ENCODE results near the gene ADD1.

Gene ADD1

DNA sequence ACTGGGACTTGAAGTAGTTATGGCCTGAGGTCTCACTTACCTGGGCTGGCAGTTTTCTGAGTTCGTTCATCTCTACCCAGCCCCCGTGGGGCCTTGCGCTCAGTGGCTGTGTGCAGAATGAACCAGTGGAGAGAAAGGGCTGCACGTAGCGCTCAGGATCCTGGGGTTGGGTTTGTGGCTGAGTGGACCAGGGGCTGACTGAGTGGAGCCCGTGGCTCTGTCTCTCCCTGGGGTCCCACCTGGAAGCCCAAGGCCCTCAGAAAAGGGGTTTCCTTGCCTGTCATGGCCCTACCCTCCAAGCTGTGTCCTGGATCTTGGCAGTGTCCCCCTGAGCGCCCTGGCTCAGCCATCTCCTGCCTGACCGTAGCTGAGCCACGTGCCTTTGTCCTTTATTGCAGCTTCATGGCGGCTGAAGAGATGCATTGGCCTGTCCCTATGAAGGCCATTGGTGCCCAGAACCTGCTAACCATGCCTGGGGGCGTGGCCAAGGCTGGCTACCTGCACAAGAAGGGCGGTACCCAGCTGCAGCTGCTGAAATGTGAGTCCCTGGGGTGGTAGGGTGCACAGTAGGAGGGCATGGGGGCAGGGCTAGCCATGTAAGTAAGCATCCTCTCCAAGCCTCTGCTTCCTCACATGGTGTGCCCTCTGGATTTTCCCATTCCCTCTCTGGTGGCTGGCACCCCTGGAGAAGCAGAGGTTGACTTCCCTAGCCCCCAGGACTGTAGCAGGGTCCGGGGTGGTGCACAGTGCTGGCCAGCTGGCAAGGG is 23.2 kb upstream of the ADD1 start:
- DNase-seq (ENCODE audit: low spot score): no peak

DNA sequence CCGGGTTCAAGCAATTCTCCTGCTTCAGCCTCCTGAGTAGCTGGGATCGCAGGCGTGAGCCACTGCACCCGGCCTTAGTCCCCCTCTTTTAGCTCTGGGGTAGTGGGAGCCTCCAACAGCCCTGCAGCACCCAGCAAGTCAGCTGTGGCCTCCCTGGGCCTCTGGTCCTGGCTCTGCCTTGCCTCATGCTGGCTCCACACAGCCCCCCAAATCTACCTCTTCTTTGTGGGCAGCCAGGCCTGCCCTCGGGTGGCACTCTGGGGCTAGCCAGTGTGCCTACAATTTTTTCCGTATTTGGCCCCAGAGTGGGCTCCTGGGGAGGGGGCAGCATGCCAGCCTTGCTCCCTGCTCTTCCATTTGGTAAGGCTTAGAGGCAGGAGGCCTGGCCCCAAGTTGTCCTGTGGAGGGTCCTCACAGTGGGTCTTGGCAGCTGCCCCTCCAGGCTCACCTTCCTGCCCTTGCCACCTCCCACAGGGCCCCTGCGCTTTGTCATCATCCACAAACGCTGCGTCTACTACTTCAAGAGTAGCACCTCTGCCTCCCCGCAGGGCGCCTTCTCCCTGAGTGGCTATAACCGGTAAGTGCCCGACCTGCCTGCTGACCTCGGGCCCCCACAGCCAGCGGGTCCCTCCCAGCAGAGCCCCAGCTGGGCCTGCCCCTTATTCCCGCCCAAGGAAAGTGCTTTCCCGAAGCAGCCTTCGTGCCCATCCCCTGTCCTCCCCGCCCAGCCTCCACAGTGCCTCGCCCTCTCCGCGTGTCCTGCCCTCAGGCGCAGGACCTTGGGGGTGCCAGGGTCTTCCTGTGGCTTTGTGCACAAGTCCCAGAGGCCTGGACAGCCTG is 21.0 kb upstream of the ADD1 start:
- no peak for DNase-seq (ENCODE audit: low spot score)

DNA sequence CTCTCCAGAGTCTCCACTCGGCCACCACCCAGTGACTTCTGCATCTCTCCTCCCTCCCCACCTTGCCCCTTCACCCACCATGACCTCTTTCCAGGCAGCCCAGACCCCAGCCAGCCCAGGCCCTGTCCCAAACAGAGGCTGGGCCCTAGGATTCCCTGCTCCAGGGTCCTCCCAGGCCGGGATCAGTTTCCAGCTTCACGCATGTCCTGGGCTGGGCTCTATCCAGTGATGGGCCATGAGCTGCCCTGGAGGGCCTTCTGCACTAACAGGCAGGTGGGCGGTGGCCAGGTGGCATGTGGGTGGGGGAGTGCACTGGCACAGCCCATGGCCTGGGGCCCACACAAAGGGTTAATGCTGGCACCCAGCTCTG is 20.4 kb upstream of the ADD1 start:
- DNase-seq (ENCODE audit: low spot score): no peak

DNA sequence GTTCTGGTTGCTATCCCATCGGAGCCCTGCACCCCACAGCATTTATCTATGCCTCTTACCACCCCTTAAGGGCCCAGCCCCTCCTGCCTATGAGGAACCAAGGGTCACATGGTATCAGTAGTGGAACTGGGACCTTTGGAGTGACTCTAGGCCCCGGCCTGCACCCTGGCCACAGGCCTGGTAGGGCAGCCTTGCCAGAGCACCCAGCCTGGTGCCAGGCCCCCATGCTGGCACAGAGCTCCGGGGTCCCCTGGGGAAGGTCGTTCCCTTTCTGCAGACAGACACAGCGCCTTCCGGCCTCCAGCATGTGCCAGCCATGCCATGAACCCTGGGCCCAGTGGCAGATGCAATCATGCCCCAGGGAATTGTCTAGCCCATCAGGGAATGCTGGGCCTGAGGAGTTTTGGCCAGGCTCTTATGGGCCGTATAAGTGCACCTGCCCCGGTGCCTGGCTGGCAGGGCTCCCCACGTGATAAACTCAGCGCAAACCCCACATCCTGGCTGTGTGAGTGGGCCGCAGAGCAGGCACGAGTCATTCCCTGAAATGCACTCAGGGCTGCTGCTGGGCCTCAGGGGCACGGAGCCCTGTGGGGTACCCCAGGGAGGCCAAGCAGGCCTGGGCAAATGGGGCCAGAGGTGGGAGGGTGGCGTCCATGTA is 19.8 kb upstream of the ADD1 start:
- DNase-seq (ENCODE audit: low spot score): no peak

DNA sequence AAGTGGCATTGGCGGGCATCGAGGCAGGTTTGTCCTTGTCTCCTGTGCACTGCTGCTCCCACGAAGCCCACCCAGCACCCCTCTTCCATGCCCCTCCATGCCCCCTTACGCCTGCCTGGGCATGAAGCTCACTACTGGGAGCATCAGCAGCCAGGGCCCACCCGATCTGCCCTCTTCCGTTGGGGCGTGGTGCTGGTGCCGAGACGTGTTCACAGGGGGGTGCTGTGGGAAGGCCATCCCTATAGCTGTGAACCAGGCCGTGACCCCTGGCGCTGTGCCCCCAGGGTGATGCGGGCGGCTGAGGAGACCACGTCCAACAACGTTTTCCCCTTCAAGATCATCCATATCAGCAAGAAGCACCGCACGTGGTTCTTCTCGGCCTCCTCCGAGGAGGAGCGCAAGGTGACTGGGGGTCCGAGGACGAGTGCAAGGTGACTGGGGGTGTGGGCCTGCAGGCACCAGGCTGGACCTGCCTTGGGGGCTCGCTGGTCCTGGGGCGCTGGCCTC is 19.3 kb upstream of the ADD1 start:
- no peak for DNase-seq (ENCODE audit: low spot score)

DNA sequence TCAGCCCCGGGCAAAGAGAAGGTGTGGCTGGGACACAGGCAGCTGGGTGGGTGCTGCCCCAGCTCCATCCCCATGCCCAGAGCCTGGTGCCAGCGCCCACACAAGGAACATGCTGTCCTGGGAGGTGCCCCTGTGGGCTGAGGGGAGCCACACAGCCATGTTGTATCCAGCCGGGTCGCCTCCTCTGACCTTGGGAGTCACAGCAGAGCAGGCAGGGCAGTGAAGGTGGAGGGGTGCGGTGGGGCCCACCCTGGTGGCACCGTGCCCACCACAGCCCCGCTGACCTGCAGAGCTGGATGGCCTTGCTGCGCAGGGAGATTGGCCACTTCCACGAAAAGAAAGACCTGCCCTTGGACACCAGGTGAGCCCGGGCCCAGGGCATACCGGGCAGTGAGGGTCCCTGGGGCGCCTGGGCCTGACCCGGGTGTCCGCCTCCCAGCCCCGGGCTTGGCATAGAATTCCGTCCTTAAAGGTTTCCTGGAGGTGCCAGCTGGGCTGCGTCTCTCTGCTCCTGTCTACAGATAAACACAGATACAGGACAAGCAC is 18.7 kb upstream of the ADD1 start:
- DNase-seq (ENCODE audit: low spot score): no peak

DNA sequence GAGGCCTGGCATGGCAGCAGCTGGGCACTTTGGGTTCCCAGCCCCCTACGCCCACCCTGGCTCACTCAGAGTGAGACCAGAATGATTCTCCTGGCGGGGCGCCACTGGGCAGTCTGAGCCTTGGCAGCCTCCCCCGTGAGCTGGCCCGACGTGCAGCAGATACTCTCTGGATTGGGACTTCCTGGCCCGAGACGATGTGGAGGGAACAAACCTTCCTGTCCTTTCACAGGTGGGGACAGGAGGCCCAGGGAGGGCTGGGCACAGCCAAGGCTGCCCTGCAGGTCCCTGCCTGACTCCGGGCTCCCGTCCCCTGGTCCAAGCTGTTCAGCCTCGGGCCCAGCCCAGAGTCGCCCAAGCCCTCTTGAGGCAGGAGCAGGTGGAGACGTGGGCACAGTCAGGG is 17.9 kb upstream of the ADD1 start:
- DNase-seq (ENCODE audit: low spot score): no peak

DNA sequence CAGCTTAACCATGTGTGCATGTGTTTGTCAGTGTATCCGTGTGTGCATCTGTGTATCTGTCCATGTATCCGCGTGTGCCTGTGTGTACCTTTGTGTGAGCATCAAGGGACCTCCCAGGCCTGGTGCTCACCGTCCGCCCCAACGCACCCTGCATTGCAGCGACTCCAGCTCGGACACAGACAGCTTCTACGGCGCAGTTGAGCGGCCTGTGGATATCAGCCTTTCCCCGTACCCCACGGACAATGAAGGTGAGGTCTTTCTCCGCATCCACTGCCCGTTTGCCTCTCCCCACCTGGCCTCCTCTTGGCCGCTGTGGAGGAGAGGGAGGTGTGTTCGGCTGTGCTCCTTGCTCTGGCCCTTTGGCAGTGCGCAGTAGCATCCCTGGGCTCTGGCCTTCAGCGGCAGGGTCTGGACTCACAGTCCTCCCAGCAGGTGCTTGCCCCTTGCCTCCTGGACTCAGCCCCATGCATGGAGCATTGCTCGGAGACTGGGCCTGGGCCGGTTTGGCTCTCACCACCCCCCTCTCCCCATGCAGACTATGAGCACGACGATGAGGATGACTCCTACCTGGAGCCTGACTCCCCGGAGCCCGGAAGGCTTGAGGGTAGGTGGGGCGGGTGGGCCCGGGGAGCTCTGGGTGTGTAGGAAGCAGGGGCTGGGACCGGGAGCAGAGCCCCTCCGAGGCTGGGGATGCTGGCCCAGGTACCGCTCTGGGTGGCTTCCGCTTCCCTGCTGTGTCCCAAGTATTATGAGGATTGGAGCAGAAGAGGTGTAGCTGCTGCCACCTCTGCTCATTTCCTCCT is 16.4 kb upstream of the ADD1 start:
- DNase-seq (ENCODE audit: low spot score): no peak

DNA sequence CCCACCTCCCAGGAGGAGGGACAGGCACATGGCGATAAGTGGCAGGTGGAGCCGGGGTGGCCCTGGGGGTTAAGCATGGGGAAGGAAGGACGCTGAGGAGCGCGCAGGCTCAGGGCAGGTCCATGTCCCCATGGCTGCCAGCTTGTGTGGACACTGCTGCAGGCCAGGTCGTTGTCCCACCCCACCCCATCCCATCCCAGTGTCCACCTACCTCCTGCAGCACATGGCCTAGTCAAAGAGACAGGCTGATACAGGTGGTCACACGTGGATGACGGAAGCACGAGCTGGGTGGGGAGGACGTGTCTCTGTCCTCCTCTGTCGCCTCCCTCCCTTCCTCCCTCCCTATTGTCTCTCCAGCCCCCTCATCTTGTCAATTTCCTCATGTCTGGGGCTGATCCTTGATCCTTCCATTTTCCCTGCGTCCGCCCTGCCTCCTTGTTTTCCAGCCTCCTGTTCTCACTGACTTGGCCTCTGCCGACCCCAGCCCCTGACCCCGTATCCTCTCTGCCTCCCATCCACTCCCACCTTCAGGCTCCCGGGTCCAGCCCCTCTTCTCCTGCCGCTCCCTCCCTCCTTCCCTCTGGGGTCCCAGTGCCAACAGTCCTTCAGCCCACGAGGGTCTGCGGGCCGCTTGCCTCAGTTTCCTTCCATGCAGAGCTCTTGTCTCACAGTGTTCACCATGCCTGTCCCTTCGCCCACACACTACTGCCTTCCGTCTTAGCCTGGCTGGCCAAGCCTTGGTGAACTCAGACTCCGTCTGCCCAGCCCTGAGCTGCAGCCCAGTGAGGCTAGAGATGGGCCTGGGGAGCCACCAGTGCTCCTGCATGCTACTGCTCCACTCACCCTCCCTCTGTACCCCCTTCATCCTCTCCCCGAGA is 15.5 kb upstream of the ADD1 start:
- no peak for DNase-seq (ENCODE audit: low spot score)

DNA sequence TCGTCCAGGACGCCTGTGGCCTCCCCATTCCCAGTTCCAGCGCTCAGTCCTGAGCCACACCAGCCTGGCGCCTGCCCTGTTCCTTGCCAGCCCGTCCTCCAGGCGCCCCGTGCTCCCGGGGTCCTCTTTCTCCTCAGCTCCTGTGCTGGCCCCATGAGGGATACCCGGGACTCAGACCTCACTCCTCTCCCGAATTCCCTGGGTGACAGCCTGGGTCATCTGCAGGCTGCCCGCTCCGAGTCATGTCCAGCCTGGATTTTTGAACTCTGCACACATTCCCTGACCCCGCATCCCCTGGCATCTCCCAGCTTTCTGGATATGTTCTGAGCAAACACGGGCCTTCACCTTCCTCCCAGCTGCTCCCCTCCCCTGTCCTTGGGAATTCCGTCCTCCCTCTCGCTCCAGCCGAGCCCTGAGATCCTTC is 14.9 kb upstream of the ADD1 start:
- DNase-seq (ENCODE audit: low spot score): no peak

DNA sequence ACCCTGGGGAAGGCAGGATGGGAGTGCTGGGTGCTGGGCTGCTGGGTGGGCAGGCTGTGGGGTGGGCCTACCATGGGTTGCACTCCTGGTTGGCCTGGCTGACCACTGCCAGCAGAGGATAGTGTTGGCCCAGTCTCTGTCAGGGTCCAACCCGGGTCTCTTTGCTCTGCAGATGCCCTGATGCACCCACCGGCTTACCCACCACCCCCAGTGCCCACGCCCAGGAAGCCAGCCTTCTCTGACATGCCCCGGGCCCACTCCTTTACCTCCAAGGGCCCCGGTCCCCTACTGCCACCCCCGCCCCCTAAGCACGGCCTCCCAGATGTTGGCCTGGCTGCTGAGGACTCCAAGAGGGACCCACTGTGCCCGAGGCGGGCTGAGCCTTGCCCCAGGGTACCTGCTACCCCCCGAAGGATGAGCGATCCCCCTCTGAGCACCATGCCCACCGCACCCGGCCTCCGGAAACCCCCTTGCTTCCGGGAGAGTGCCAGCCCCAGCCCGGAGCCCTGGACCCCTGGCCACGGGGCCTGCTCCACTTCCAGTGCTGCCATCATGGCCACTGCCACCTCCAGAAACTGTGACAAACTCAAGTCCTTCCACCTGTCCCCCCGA is 14.2 kb upstream of the ADD1 start:
- DNase-seq (ENCODE audit: low spot score): no peak

DNA sequence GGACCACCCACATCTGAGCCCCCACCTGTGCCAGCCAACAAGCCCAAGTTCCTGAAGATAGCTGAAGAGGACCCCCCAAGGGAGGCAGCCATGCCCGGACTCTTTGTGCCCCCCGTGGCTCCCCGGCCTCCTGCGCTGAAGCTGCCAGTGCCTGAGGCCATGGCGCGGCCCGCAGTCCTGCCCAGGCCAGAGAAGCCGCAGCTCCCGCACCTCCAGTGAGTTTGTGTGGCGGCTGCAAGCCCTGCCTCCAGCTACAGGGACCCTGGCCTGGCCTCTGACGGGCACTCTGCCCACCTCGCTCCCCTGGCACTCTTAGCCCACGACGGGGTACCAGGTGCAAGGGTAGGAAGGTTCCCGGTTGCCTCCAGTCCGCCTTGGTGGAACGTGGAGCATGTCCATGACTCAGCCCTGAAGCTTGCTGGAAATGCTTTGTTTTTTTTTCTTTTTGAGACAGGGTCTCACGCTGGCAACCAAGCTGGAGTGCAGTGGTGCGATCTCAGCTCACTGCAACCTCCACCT is 13.7 kb upstream of the ADD1 start:
- no peak for DNase-seq (ENCODE audit: low spot score)

DNA sequence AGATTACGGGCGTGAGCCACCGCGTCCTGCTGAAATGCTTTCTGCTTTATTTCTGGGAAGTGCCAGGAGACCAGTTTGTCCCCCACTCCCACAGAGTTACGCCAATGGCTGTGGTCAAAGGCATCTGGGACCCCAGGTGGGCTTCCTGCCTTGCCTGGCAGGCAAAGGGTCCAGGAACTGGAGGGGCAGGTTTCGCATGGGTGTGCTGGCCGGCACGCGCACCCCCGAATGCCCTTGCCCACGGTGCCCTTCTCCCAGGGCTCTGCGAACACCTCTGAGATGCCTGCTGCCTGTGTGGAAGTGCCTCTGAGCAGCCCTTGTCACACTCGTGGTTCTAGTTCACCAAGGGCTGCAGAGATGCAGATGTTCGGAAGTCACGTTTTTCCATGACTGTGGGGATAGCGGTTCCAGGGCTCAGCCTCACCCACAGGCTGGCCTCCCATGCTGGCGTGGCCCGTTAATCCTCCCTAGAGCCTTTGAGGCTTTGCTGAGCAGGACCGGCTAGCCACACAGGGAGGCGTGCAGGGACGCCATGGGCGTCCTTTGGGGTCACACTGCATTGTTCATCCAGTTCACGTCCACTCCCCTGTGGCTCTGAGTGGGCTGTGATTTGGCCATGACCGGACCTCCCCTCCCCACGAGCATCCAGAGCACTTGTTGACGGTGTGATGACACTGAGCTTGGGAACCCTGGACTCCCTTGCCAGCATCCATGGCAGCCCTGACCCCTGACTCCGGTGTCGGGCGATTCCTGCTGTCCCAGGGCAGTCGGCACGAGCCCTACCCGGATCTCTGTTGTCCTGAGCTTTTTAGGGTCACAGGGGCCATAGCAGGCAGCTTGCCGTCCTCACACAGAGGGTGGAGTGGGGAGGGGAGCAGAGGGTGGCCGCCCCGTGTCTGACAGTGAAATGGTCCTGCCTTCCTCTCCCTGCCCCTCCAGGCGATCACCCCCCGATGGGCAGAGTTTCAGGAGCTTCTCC is 12.7 kb upstream of the ADD1 start:
- no peak for DNase-seq (ENCODE audit: low spot score)

DNA sequence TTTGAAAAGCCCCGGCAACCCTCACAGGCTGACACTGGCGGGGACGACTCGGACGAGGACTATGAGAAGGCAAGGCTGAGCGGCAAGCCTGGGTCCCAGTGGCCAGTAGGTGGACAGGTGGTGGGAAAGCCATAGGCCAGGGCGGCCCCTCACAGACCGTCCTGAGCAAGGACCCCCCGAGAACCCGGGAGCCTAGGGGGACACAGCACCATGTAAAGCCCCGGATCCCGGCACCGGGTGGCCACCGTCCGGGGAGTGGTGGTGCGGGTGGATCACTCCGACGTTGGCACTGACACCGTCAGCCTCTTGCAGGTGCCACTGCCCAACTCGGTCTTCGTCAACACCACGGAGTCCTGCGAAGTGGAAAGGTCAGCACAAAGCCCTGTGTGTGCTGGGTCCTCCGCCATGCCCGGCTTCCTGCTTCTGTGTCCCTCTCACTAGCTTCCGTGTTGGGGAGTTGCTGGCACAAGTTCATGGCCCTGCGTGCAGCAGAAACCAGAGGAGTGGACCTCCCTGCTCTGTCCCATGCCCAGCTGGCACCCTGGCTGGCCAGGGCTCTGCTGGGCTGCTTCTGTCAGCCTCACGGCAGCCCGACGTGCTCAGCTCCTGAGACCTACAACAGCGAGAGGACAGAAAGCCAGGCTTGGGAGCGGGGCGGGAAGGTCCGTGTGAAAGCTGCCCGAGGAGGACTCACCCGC is 11.9 kb upstream of the ADD1 start:
- DNase-seq (ENCODE audit: low spot score): no peak

DNA sequence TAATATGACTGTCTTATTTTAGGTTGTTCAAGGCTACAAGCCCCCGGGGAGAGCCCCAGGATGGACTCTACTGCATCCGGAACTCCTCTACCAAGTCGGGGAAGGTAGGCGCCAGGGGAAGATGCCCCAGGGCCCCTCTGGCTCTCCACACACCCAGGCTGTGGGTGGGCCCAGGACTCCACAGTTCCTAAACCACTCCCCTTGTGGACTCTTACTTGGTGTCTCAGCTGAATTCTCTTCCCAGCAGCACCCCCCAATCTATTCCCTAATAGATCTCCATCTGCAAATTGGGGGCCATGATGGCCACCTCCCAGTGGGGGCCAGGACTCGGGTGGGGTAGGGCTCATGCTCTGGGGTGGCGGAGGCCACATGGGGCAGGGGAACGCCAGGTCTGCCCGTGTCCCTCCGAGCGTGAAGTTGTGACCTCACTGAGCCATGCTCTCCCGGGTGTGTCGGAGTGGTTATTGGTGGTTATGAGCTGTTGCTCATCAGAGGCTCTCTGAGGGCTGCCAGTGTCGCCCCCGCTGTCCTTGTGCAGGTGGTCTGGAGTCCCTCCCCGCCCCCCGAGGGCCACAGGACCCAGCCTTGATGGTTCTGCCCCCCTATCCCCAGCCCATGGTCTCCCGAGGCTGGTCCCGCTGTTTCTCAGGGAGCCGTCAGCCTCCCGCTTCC is 11.2 kb upstream of the ADD1 start:
- no peak for DNase-seq (ENCODE audit: low spot score)

DNA sequence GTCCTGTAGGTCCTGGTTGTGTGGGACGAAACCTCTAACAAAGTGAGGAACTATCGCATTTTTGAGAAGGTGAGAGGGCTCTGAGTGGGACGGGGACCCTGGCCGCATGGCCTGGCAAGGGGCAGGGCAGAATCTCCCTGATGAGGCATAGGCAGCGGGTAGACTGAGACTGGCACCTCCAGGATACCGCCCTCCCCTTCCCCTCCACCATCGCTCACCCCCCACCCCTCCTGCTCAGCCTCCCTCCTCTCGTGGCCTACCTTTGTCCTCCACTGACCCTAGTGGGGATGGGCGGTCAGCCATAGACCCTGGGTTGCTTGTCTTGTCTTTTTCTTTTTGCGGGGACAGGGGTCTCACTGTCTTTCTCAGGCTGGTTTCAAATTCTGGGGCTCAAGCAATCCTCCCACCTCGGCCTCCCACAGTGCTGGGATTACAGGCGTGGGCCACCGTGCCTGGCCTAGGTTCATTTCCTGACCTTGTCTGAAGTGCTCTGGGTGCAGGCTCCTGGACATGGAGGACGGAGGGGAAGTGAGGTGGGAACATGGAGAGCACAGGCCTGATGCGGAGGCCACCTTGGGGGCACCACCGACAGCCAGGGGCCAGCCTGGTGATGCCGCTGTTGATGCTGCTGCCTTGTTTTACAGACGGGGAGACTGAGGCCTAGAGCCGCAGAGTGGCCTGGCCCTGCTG is 10.5 kb upstream of the ADD1 start:
- no peak for DNase-seq (ENCODE audit: low spot score)

DNA sequence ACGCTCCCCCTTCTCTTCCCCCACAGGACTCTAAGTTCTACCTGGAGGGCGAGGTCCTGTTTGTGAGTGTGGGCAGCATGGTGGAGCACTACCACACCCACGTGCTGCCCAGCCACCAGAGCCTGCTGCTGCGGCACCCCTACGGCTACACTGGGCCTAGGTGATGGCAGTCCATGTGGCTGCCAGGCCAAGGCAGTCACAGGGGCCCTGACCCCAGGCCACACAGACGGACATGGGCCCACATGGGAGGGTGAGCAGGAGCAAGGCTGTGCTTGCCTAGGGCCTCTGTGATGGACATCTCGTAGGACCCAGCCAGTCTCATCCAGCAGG is 10.0 kb upstream of the ADD1 start:
- no peak for DNase-seq (ENCODE audit: low spot score)

Measured in CD4-positive, alpha-beta T cell treated with Interleukin-15 for 4 hours (primary cell).